Fibroblast of gingiva (primary cell): ENCODE data around the gene NF2.
"Not testable (repeated sequence)": the region's sequence is repeated elsewhere in the genome, so short reads cannot be mapped to it uniquely, and the experiment has no call there.

ENCODE experiments used
- DNase-seq: peaks from one replicate; pipeline ENCODE4 v3.0.0-alpha.2; 2011; ENCODE audit warnings: low read depth

NF2 gene

DNA sequence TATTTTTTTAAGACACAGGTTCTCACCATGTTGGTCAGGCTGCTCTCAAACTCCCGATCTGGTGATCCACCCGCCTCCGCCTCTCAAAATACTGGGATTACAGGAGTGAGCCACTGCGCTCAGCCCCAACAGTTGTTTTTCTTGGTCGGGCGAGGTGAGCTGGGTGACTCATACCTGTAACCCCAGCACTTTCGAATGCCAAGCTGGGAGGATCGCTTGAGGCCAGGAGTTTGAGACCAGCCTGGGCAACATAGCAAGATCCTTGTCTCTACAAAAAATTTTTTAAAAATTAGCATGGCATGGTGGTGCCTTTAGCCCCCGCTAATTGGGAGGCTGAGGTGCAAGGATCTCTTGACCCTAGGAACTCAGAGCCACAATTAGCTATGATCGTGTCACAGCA is 7.0 kb upstream of the NF2 start:
- DNase-seq: no peak

DNA sequence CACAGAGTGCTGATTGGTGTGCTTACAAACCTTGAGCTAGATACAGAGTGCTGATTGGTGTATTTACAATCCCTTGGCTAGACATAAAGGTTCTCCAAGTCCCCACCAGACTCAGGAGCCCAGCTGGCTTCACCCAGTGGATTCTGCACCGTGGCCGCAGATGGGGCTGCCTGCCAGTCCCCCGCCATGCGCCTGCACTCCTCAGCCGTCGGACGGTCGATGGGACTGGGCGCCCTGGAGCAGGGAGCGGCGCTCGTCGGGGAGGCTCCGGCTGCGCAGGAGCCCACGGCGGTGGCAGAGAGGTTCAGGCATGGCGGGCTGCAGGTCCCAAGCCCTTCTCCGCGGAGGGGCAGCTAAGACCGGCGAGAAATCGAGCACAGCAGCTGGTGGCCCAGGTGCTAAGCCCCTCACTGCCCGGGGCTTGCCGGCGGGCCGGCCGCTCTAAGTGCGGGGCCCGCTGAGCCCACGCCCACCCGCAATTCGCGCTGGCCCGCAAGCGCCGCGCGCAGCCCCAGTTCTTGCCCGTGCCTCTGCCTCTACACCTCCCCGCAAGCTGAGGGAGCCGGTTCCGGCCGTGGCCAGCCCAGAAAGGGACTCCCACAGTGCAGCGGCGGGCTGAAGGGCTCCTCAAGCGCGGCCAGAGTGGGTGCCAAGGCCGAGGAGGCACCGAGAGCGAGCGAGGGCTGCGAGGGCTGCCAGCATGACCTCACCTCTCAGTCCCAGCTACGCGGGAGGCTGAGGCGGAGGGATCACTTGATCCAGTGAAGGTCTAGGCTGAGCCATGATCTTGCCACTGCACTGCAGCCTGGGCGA is 5.4 kb upstream of the NF2 start:
- DNase-seq: not testable (repeated sequence)

DNA sequence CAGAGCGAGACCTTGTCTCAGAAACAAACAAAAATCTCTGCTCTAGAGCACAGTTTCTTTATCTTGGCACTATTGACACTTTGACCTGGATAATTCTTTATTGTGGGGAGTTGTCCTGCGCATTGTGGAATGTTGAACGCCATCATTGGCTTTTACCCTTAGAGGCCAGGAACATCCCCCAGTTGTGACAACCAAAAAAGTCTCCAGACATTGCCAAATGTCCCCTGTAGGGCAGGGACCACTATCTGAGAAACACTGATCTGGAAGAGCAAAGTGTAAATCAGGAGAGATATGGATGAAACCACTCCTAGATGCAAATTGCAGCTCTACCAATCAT is 4.8 kb upstream of the NF2 start:
- DNase-seq: no peak

DNA sequence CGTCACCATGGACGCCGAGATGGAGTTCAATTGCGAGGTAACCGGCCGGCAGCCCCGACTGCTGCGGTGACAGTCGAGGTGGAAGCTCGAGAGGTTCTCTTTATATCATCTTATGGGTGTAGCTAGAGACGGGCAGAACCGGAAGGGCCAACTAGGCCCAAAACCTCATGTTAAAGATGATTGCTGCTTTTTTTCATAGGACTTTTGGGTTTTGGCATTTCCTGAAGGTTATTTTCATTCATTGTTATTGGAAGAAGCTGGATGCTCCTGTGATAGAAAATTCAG is 585 bp downstream of the NF2 start:
- DNase-seq: peak; percentile 22

DNA sequence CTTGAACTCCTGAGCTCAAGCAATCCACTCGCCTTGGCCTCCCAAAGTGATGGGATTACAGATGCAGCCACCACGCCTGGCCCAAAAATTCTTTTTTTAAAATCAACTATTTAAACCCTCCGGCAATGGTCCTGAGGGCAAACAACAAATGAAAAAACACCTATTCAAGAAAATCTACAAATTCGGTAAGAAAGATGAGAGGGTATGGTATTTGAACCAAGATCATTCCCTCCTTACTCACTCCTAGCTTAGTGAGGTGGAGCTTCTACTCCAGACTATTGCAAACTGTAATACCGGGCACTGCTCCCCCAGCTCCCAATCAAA is 2.1 kb downstream of the NF2 start:
- DNase-seq: no peak

DNA sequence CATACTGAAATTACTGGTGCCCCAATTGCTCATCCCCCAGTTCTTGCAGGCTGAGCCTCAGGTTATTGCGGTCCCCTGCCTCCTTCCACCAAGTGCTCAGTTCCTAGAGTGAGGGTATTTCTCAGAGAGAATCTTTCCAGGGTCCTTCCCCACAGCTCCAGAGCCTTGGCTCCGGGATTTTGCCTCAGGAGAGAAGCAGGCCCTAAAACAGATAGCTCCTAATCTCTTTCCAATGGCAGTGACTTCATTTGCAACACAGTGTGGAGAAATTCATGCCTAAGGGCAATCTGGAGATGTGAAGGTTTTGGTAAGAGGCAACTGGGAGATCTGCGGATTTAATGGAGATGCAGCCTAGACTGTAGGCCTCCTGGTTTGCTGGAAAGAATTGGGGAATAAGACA is 2.9 kb downstream of the NF2 start:
- DNase-seq: no peak

DNA sequence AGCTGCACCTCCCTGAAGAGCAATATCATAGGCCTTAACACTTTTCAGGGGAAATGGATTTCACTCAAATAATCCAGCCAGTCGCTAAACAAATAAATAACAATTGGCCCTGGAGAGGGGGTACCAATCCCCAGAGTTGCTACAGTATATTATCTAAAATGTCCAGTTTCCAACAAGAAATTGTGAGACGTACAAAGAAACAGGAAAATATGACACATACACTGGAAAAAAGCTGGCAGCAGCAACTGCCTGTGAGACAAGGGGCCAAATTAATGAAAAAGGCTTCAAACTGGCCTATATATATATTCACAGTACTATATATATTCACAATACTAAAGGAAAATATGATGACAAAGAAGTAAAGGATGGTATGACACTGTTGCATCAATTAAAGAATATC is 4.0 kb downstream of the NF2 start:
- no peak for DNase-seq

DNA sequence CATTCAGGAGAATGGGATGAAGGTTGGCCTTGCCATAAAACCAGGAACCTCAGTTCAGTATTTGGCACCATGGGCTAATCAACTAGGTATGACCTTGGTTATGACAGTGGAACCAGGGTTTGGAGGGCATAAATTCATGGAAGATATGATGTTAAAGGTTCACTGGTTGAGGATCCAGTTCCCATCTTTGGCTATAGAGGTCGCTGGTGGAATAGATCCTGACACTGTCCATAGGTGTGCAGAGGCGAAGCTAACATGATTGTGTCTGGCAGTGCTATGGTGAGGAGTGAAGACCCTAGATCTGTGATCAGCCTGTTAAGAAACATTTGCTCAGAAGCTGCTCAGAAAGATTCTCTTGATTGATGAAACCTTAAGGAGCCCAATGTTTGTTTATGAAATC is 5.7 kb downstream of the NF2 start:
- DNase-seq: no peak

DNA sequence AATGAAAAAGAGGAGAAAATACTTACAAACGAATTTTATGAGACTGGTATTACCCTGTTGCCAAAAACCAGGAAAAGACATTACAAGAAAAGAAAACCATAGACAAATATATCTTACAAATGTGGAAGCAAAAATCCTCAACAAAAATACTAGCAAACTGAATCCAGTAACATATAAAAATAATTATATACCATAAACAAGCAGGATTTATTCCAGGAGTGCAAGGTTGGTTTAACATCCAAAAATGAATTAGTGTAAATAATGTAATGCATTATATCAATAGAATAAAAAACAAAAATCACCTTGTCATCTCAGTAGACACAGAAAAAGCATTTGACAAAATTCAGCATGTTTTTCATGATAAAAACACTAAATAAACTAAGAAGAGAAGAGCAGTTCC is 7.3 kb downstream of the NF2 start:
- DNase-seq: no peak

DNA sequence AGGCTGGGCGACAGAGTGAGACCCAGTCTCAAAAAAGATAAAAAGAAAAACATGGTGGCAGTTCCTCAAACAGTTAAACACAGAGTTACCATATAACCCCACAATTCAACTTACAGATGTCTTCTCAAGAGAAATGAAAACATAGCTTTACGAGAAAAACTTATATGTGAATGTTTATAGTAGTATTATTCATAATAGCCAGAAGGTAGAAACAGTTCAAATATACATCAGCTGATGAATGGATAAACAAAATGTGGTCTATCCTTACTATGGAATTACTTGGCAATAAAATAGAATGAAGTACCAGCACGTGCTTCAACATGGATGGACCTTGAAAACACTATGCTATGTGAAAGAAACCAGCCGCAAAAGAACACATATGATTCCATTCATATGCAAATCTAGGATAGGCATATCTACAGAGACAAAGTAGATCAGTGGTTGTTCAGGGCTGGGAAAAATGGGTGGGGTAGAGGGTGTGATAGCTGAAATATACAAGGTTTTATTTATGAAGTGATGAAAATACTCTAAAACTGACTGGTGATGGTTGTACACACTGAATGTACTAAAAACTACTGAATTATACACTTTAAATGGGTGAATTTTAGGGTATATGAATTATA is 12.4 kb downstream of the NF2 start:
- no peak for DNase-seq

DNA sequence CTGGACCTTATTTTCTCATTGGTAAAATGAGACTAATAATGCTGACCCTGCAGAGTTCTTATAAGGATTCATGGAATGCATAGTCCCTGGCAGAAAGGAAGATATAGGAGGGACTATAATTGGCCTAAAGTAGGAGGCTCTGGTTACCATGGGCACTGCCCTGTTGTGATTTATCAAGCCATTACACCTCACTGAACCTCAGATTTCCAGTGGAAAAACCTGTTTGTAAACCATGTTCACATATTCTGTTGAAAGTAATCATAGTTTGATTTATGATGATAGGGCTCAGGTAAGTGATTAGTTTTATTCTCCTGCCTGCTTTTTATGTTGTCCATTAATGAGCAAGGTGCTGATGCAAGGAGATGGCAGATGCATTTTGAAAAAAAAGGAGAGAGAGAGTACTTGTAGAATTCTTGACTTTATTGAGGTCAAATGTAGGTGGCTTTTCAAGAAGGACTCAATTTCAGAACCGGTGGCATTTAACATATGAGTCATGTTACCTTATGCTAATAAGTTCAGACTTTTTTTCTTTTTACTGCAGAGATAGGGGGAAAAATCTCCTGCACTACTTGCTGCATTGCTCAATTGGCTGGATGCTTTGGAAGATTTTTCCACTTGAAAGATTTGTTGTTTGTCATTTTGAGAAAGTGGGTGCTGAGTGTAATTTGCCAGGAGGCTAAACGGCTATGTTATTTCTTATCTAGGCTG is 14.6 kb downstream of the NF2 start:
- peak; percentile 47 for DNase-seq

DNA sequence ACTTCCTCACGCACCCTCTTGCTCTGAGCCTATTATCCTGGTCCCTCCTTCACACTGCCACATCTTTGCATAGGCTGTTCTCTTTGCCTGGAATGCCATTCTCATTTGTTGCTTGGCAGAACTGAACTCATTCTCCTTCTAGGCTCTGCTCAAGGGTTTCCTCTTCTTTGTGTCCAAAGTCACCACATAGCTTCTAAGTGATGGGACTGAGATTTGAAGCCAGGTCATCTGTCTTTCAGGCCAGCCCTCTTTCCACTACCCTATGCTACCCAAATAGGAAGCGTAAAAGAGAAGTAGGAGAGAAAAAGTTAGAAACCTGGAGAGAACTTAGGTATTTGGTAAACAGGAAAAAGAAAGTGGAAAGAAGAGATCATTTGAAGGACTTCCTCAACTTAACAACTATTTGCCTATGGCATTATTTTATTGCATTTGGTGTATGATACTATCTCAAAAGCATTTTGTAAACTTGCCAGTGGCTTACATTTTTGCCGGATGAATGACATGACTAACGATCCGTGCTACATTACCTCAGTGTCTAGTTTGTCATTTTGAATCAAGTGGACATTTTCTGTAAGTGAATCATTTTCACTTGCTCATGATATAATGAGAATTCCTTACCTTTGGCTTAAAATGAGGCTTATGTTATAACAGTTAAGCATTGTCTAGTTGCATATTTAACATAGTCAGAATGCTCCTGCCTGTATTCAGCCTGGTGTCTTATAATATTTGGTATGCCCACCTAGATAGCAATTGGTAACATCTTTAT is 18.5 kb downstream of the NF2 start:
- peak; percentile 87 for DNase-seq

DNA sequence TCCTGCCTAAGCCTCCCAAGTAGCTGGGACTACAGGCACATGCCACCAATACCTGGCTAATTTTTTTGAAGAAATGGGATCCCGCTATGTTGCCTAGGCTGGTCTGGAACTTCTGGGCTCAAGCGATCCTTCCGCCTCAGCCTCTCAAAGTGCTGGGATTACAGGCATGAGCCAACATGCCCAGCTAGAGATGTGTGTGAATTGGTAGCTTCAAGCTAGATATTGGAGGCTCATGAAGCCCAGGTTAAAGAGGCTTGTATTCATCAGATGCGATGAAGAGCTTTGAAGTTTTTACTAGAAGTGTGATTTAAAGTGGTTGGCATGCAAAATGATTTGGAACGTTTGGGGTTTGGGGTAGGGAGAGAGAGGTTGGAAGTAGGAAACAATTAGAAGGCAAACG is 19.6 kb downstream of the NF2 start:
- DNase-seq: no peak

DNA sequence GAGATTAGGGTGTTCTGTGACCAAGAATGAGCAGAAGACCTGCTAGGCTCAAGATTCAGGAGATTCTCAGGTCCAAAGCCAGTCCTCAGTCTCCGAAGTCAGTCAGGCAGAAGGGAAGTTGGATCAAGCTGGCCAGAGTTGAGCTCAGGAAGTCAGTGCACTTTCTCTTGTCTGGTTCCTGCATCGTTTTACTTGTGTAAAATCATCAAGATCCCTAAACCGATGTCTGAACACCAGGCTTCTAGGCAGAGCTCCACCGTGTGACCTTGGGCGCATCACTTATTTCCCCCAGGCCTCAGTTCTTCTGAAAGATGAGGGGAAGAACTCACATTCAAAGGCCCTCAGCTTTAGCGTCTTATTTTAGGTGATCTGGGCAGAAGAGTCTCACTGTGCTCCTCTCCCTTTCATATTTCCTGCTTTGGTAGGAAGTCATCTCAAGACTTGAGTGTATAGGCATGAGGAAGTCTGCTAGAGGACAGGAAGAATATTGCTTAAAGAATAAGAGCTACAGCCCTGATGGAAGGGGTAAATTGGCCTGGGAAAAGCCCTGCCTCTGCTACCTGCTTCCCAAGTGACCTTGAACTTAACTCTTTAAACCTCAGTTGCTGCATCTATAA is 20.2 kb downstream of the NF2 start:
- DNase-seq: no peak

DNA sequence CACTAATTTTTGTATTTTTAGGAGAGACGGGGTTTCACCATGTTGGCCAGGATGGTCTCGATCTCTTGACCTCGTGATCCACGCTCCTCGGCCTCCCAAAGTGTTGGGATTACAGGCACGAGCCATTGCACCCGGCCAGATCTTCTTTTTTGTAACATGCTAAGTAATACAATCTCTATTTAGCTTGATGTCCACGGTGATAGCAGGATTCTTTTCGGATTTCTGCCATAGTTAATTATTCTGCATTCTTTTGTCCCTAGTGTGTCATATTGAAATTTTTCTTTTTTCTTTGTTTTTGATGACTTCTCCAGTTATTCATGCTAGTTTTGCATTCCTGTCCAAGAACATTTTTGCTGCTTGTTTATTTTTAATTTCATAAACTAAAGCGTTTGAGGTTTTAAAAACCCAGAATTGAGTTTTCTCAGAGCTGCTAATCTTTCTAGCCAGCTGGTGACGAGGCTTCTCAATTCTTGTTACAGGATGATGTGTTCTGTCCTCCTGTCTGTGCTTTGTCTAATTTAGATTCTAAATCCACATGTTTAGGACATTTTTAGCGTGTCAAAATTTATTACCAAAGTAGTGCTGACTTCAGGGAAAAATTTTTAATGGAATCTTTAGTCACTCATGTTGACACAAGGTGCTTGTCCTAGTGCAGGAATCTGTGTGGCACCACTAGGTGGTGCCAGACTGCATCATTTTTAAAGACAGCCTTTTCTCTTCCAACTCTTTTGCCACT is 21.8 kb downstream of the NF2 start:
- DNase-seq: peak; percentile 85

DNA sequence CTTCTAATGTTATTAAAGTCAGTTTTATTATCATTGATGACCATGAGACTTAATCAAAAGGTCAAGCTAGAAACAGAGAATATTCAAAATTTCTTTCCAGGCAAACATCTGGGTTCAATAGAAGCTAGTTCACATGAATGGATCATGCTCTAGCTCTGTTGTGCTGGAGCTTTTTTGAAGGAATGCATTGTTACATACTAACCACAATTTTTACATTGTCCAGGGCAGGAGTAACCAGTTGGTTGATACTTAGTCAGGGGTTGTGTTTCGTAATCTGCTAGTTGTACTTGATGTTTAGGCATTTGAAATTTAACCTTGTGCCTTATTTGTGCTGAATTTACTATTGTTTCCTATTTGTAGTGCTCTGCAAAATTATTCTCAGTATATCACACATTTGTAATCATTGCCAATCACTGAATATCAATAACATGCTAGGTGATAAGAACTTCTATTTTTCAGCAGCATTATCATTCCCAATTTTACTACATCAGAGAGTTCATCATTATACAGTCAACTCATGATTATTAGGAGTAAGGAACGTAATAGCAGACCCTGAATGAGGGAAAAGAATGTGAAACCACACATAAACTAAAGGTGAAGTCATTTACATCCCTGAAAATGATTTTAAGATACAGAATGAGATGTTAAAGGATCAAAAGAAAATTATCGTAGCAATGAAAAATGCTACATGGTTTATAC is 23.2 kb downstream of the NF2 start:
- DNase-seq: peak; percentile 91

DNA sequence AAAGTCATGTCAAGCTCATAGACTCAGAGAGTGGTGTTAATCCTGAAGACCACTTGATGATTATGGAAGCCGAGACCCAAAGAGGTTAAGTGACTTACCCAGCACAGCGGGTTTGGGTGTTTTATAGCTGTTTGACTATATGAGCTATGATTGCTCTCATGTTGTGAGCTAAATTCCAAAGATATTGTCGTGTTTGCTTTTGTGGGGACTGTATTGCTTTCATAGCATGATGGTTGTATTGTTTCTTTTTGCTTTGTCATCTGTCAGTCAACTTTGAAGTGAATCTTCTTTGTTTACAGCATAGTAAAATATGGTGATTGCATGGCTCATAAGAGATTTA is 23.7 kb downstream of the NF2 start:
- DNase-seq: no peak

DNA sequence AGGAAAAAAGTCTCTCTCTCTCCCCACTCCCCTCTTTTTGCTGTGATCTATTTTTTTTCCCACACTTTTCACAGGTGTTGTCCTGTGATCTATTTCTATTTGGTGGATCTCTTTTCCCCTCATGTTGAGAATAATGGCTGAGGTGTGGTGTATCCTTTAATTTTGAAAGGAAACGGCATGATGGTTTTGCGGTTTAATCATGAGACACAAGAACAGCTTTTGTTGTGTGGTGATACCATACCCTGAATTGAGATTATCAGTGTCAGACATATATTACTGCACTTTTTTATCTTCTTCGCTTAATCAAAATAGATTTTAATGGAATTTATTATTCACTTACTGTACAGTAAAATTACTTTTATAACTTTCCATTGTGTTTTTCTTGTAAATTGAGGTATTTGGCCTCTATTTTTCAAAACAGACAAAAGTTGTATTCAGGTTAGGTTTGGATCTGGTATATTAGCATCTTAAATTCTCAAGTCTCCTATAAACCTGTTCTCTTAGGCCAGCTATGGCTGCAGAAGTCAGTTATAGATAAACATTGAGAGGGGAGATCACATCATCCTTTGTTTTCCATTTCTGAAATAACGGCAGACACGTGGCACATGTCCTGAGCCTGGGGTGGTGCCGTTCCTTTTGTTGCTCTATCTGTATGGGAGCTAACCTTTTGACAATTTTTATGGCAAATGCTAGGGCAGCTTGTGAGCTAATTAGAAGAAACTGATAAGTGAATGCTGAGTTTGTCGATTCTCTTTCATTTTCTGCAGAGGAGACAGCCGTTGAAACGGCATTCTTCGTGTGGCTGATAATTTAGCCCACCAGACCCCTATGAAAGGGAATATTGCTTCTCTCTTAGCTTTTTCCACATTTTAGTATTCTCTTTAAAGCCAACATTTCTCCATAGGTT is 25.8 kb downstream of the NF2 start:
- no peak for DNase-seq

DNA sequence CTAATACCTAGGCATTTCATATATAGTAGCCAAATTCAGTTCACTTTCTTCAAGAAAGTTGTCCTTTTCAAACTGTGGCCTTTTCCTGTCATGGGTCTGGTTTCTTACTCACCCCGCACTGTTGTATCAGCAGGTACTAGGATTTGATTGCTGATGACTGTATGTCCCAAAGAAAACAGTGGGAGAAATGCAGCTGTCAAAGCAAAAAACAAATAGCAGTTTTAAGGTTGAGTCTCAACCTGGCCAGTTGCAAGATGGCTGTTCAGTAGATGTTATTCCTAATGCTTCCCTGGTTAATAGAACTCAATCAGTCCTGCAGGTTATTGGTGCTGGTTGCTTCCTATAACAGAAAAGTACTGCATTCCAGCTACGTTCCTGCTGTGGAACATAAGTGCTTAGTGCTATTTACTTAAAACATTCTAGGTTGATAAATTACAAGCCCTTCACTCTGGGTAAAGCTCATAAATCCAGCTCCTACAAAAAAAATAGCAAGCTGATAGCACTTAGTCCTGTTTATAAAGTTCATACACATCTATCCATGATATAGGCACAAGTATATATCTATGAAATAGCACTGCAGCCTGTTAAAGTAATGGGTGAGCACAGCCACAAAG is 26.6 kb downstream of the NF2 start:
- DNase-seq: no peak

DNA sequence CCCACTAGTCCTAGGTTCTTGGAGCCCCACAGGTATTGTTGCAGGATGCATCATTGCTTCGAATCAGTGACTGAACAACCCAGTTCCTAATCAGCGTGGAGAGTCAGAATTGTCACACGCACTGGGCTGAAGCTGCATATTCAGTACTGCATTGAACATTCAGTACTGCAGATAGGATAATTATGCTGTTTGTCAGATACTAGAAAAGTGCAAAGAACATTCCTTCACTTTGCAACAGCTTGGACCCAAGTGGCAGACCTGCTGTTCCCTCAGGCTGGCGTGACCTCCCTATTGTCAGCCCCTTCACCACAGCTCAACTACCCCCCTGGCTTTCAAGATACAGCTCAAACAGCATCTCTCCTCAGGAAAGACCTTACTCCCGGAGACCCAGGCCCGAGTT is 27.6 kb downstream of the NF2 start:
- no peak for DNase-seq
